ENCODE results near the gene ZNF358.

ZNF358 gene

DNA sequence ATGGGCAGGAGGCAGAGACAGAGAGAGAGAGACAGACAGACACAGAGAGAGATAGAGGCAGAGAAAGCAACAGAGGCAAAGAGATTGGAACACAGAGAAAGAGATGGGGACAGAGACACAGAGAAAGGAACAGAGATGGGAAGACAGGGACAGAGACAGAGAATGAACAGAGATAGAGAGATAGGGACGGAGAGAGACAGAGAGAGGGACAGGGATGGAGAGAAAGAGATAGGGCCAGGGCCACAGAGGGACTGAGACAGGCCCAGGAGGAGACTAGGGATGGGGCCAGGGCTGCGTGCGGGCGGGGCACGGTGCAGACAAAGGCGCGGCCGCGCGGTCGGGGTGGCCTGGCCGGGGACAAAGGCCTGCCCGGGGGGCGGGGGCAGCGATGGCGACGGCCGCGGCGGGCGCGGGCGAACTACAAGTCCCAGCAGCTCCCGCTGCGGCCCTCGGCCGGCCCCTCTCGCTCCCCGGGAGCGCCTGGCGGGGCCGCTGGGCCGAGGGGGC, at the start of gene ZNF358:
TSS of gene ZNF358 (plus strand) at position 459 of the 507 bp plus-strand sequence. CDS start 3,140 bp downstream, outside the sequence.
- no peak for DNase-seq (ENCODE audit: low read depth in 3 of 3)

- DNase-seq (ENCODE audit: low read depth in 3 of 3), result no peak
Observed at GRCh38 chr19:7467009-7467989, 48.6 kb upstream of the ZNF358 start.

- DNase-seq (ENCODE audit: low read depth in 3 of 3), result no peak
Observed at GRCh38 chr19:7468840-7469239, 47.1 kb upstream of the ZNF358 start.

DNA sequence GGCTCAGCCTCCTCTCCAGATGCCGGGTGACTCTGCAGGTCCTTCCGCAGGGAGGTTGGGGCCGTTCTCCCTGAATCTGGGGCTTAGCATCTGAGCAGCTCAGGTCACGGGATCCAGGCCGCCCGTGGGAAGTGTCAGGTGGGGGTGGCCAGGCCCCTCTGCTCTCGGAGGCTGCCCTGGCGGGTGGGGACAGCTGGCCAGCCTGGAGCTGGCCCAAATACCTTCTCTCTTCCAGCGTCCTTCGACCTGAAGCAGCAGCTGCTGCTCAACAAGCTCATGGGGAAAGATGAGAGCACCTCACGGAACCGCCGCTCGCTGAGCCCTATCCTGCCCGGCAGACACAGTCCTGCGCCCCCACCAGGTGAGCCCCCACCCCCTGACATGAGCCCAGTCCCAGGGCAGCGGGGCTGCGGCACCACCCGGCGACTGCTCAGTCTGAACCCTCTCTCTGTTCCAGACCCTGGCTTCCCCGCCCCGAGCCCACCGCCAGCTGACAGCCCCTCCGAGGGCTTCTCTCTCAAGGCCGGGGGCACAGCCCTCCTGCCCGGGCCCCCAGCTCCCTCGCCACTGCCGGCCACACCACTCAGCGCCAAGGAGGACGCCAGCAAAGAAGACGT, 46.1 kb upstream of the ZNF358 start:
- DNase-seq (ENCODE audit: low read depth in 3 of 3), result no peak

DNA sequence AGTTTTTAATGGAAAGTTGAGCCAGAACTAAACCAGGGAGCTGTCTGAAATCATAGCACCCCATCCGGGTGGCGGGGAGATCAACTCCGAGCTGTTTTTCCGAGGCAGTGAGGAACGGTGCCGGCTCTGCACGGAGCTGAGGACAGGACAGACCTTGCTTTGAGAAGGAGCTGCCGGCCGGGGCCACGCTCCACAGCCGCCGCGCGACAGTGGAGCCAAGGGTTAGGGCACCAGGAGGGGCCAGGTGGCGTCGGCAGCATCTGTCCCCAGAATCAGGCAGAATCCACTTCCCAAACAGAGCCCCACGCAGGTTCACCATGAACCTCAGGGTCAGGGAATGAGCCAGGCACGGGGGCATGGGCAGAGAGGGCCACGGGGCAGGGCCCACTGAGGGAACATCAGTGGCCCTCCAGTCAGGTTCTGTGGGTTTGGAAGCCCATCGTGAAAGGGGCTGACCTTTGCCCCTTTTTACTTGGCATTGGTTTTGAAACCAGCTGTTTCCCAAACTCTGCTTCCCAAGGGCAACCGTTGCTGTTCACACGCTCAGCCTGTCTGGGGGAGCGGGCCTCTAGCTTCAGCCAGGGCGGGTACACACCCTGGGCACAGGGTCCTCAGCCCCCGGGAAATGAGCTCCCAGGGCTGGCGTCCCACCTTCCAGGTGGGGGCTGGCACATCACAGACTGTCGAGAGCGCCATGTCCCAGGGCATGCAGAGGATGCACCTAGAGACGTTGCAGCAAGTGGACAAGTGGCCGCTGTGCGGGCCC, 45.2 kb upstream of the ZNF358 start:
- no peak for DNase-seq (ENCODE audit: low read depth in 3 of 3)

DNA sequence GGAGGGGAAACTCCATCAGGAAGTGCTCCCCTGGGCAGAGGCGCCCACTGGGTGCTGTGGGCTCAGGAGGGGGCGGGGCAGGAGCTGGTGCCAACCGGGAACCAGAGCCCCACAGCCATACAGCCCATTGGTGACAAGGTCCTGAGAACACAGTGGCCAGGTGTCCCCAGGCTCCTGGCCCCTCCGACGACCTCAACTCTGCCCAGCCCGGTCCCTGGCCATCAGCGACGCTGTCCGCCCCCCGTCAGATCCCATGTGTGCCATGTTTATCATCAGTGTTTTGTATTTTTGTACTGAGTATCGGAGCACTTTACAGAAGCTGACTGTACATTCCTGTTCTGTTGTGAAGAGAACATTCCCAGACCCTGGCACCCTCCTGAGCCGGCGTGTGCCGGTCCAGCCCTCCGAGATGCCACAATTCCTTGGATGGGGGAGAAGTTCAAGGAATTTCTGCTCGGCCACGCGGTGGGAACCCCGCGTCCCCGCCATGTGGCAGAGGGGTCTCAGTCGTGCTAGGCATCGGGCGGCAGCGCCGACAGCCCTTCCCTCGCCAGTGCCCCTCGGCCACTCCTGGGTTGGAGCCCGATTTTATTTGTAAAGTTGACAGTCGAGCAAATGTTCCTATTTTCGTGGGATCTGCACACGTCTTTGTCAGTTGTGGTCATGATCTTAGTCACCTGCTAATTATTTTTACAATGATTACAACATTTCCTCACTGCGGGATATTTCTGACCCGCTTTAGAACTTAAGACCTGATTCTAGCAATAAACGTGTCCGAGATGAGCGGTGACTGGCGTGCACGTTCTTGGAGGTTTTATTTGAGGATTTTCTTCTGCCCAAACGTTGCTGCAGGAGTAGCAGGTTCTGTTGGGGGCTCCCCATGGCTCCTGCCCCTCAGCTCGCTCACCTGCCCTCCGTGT, 43.9 kb upstream of the ZNF358 start:
- no peak for DNase-seq (ENCODE audit: low read depth in 3 of 3)

DNA sequence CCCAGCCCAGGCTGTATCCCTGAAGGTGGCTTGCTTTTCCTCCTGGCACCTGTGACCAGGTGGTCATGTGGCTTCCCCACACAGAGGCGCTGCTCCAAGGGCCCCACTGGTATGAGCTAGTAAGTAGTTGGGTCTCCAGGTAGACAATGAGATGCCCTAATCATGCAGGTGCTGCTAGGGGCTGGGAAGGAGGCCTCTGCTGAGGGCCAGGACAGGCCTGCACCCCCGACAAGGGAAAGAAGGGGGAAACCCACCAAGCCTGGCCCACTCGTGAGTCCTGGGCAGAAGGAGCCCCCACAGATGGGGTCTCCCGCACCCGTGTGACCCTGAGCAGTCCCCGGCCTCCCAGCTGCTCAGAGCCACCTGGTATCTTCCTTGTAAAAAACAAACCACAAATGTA, 40.2 kb upstream of the ZNF358 start:
- no peak for DNase-seq (ENCODE audit: low read depth in 3 of 3)

DNA sequence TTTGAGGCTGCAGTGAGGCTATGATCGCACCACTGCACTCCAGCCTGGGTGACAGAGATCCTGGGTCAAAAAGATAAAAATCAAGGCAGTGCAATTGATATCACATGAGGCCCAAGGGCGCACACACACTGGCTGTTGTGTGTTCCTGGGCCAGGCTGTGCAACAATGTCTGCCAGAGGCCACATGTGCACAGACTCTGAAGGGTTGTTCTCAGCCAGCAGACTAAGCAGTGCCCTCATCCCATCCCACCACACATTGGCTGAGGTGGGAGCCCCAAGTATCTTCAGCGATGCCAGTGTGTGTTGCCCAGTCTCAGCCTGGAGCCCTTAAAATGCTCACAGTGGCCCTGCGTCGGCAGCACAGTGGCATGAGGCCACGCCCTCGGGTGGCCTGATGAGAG, 39.7 kb upstream of the ZNF358 start:
- DNase-seq (ENCODE audit: low read depth in 3 of 3), result no peak

DNA sequence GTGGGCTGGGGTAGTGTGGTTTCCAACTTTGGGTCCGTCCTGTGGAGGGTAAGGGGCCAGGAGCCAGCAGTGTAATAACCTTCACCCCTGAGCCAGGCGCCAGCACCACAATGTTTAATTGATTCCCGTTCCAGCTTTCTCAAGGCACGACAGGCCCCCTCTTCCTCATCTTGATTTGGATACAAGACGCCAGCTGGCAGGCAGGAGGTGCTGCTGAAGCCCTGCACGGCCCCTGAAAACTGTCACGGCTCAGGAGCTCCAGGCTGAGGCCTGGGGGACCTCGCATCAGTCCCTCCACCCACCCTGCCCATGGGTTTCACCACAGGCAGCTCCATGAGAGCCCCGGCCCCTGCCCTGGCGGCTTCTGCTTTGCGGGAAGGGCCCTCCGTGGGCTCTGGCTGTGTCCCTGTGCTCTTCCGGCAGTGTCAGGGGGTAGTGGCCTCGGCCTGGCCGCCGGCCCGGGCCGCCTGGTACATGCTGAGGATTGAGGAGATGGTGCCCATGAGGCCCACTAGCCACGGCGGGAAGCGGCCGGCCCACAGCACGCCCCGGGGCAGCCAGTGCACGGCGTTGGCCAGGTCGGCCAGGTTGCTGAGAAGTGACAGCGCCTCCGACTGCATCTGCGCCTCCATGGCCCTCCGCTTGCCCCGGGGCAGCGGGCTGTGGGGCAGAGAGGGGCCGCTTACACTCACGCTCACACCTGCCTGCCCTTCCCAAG, 39.0 kb upstream of the ZNF358 start:
- DNase-seq (ENCODE audit: low read depth in 3 of 3), result no peak

- DNase-seq (ENCODE audit: low read depth in 3 of 3), result no peak
Observed at GRCh38 chr19:7477758-7478157, 38.1 kb upstream of the ZNF358 start.

DNA sequence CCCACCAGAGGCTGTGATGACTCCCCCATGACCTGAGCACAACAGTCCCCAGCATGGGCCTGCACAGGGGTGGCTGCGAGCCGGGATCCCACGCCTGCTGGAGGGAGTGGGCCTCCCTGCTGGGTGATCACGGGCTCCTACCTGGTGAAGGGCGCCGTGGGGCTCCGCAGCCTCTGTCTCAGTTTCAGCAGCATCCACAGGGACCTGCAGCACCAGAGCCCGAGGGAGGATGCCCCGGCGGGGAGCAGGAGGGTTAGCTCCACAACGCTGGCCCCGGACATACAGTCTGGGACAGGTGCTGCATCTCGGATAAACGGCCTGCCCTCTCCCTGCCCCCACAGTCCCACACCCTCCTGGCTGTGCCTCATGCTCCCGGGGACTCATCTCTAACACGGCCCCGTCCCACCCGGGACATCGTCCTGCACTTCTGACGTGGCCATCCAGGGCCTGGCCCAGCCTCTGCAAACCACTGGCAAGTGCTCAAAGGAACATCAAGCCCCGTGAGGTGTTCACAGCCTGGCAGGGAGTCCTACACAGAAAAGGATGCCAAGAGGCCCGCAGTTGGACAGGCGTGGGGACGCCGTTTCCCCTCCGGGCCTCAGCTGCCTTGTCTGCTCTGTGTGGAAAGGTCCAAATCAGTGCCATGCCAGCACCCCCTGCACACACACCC, 37.6 kb upstream of the ZNF358 start:
- no peak for DNase-seq (ENCODE audit: low read depth in 3 of 3)

GRCh38 chr19:7478843-7479227, 37.1 kb upstream of the ZNF358 start:
- no peak for DNase-seq (ENCODE audit: low read depth in 3 of 3)

GRCh38 chr19:7480222-7480969, 35.5 kb upstream of the ZNF358 start:
- no peak for DNase-seq (ENCODE audit: low read depth in 3 of 3)

DNA sequence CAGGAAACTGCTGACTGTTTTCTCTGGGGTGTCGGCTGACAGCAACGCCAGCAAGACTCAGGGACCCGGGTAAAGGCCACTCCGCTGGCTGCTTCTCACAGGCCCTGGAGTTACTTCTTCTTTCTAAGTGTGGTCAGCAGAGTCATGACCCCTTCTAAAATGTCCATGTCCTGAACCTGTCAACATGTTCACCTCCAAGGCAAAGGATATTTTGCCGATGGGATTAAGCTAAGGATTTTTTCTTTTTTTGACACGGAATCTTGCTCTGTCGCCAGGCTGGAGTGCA, 35.0 kb upstream of the ZNF358 start:
- DNase-seq (ENCODE audit: low read depth in 3 of 3), result no peak

DNA sequence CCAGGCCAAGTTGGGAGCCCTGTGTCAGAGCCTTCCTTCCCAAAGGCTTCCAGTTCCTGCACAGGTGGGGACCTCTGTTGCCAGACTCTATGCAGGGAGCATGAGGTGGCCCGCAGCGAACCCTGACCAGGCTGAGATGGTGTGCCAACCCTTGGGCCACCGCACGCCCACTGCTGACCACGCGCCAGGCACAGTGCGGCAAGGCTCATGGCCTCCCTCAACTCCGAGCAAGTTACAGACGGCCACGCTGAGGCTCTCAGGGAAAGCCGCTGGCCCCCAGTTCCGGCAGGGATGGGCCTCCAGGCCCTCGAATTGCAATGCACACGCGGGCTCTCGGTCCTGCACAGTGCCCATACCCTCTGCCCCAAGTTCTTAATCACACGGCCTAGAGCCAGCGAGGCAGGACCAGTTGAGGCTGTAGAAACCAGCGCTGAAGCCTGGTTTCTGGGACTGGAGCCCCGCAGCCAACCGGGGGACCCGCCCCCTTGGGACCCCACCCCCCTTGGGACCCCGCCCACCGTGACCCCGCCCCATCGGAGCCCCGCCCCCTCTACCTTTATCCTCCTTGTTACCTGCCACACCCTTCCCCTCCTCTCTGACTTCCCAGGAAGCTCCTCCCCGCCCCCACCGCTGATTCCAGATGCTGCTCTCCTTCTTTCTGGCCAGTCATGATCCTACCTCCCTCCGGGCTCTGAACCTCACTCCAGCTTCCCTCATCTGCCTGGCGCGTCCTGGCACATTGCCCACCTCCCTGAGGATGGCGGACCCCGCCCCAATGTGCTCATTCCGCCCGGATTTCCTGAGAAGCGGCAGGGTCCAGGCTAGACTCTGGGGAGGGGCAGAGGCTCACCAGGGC, 33.1 kb upstream of the ZNF358 start:
- DNase-seq (ENCODE audit: low read depth in 3 of 3), result no peak

GRCh38 chr19:7483720-7484201, 32.1 kb upstream of the ZNF358 start:
- DNase-seq (ENCODE audit: low read depth in 3 of 3), result no peak

GRCh38 chr19:7486923-7487322, 29.0 kb upstream of the ZNF358 start:
- DNase-seq (ENCODE audit: low read depth in 3 of 3), result no peak

GRCh38 chr19:7488736-7489353, 27.1 kb upstream of the ZNF358 start, which contains the start of gene PEX11G:
TSS of gene PEX11G (minus strand) at chr19:7489035. CDS start at chr19:7489010, 25 bp downstream.
- peak; percentile 80 to 85 (median 81) for DNase-seq (ENCODE audit: low read depth in 3 of 3)
